H1 (cell line): ENCODE results near the gene LMNA. TPM values are rescaled to one million over a fixed set of nuclear protein-coding genes. Genes with fewer than 3 reads are reported as not detected.

Experiments
- BACH1 ChIP-seq: IDR thresholded peaks from 2 replicates; pipeline ENCODE4 v1.6.1; 2012; ENCODE audit warnings: low read length, improper control_type of control experiment
- BRCA1 ChIP-seq: IDR thresholded peaks from 2 replicates; pipeline ENCODE4 v1.6.1; 2012; ENCODE audit warnings: low read depth, low read length, improper control_type of control experiment
- CHD2 ChIP-seq: IDR thresholded peaks from 2 replicates; pipeline ENCODE4 v1.6.1; 2012; ENCODE audit warnings: low read length, improper control_type of control experiment
- EZH2 ChIP-seq: fragments of 200-600 bp; sonication (generic); IDR thresholded peaks from 2 replicates; pipeline ENCODE4 v1.7.1; 2012; ENCODE audit warnings: low read depth, mild to moderate bottlenecking, moderate library complexity, low read length, inconsistent platforms; ENCODE audit not compliant: severe bottlenecking
- HDAC2 ChIP-seq, 2 experiments: fragments of 300-600 bp in 1 of 2; sonication (generic) in 1 of 2; IDR thresholded peaks; 2 replicates each; pipeline ENCODE4 v1.6.1; 2011 to 2012; ENCODE audit warnings: low read depth in 2 of 2, low read length in 2 of 2, mild to moderate bottlenecking in 2 of 2, moderate library complexity in 2 of 2, borderline replicate concordance in 1 of 2, inconsistent platforms in 1 of 2
- HDAC6 ChIP-seq: IDR thresholded peaks from one replicate; pipeline ENCODE4 v1.7.1; 2012; ENCODE audit warnings: low read depth, mild to moderate bottlenecking, inconsistent platforms, low read length, moderate library complexity
- JUND ChIP-seq: IDR thresholded peaks from 2 replicates; pipeline ENCODE4 v1.6.1; 2011; ENCODE audit warnings: mild to moderate bottlenecking, improper control_type of control experiment, low read length
- POLR2A ChIP-seq, 2 experiments: IDR thresholded peaks; 1 replicate in 1 of 2; 2 replicates in 1 of 2; pipeline ENCODE4 v1.6.1; 2011; ENCODE audit warnings: low read depth in 2 of 2, low read length in 2 of 2, mild to moderate bottlenecking in 2 of 2; ENCODE audit errors: control extremely low read depth in 1 of 2
- POLR2AphosphoS5 ChIP-seq: IDR thresholded peaks from 2 replicates; pipeline ENCODE4 v1.6.1; 2011; ENCODE audit warnings: low read depth, low read length
- POU5F1 ChIP-seq: IDR thresholded peaks from 2 replicates; pipeline ENCODE4 v1.6.1; 2011; ENCODE audit warnings: low read depth, mild to moderate bottlenecking, low read length, moderate library complexity
- RBBP5 ChIP-seq: IDR thresholded peaks from 2 replicates; pipeline ENCODE4 v1.7.1; 2012; ENCODE audit warnings: low read depth, mild to moderate bottlenecking, inconsistent platforms, low read length, moderate library complexity, borderline replicate concordance
- RNF2 ChIP-seq: fragments of 200-900, 300-1000 bp; sonication (generic); IDR thresholded peaks from 2 replicates; pipeline ENCODE4 v1.7.1; 2016; ENCODE audit warnings: borderline replicate concordance, low read depth, mild to moderate bottlenecking, antibody characterized with exemption, low read length; ENCODE audit not compliant: poor library complexity, severe bottlenecking; ENCODE audit errors: missing control alignments
- RXRA ChIP-seq: IDR thresholded peaks from 2 replicates; pipeline ENCODE4 v1.6.1; 2011; ENCODE audit warnings: low read depth, mild to moderate bottlenecking, low read length, moderate library complexity; ENCODE audit not compliant: insufficient read depth
- SIN3A ChIP-seq, 2 experiments: IDR thresholded peaks in 1 of 2; conservative IDR thresholded peaks in 1 of 2; 2 replicates each; pipeline ENCODE4 v1.6.1; 2011 to 2012; ENCODE audit warnings: low read length in 2 of 2, improper control_type of control experiment in 1 of 2, low read depth in 1 of 2, mild to moderate bottlenecking in 1 of 2
- SIRT6 ChIP-seq: IDR thresholded peaks from one replicate; pipeline ENCODE4 v1.7.1; 2012; ENCODE audit warnings: low read length, inconsistent platforms
- TAF7 ChIP-seq: optimal IDR thresholded peaks from 2 replicates; pipeline ENCODE3; 2011; ENCODE audit warnings: low read depth, mild to moderate bottlenecking, inconsistent platforms, low read length, moderate library complexity, borderline replicate concordance
- TBP ChIP-seq: IDR thresholded peaks from 2 replicates; pipeline ENCODE4 v1.6.1; 2011; ENCODE audit warnings: low read depth, low read length, improper control_type of control experiment
- TCF12 ChIP-seq: IDR thresholded peaks from 2 replicates; pipeline ENCODE4 v1.6.1; 2011; ENCODE audit warnings: low read depth, mild to moderate bottlenecking, low read length
- ZNF274 ChIP-seq: IDR thresholded peaks from 2 replicates; pipeline ENCODE4 v1.7.0; 2012; ENCODE audit warnings: low read length, borderline replicate concordance; ENCODE audit errors: extremely low read depth
- polyA plus RNA-seq, 7 experiments: library from polyadenylated mRNA; depleted of rRNA in 3 of 7; stranded (reverse) in 5 of 7; unstranded in 2 of 7; fragments of >200 nt in 5 of 7; fragments of 200-250 nt in 2 of 7; gene quantifications; 1 replicate in 5 of 7; 2 replicates in 1 of 7; 4 replicates in 1 of 7; pipeline versions ENCODE4 v1.2.1 to v1.2.3, GENCODE V29; 2011 to 2013; ENCODE audit warnings: missing spikeins in 2 of 7, mixed read lengths in 2 of 7
- total RNA-seq: library from RNA; stranded (reverse); fragmentation: NEBNext Ultra II Directional; extraction: Animal tissue kit (Norgen Biotek cat#: 25700); gene quantifications from 2 replicates; pipeline ENCODE4 v1.2.1, GENCODE V29; 2021
- TF ChIP-seq, protein P1 (sequence below): IDR thresholded peaks from 2 replicates; pipeline ENCODE4 v1.6.1; 2012; ENCODE audit warnings: low read length, inconsistent platforms
- TF ChIP-seq, protein P2 (sequence below): IDR thresholded peaks from 2 replicates; pipeline ENCODE4 v1.6.1; 2011; ENCODE audit warnings: low read depth, mild to moderate bottlenecking, low read length; ENCODE audit not compliant: insufficient read depth

LMNA gene
- total and polyA plus RNA-seq, 2 of the 8 experiments (the other 6 are each of a cell fraction or from before 2014, with no cell fraction given): 25.8 to 46.8 TPM

DNA sequence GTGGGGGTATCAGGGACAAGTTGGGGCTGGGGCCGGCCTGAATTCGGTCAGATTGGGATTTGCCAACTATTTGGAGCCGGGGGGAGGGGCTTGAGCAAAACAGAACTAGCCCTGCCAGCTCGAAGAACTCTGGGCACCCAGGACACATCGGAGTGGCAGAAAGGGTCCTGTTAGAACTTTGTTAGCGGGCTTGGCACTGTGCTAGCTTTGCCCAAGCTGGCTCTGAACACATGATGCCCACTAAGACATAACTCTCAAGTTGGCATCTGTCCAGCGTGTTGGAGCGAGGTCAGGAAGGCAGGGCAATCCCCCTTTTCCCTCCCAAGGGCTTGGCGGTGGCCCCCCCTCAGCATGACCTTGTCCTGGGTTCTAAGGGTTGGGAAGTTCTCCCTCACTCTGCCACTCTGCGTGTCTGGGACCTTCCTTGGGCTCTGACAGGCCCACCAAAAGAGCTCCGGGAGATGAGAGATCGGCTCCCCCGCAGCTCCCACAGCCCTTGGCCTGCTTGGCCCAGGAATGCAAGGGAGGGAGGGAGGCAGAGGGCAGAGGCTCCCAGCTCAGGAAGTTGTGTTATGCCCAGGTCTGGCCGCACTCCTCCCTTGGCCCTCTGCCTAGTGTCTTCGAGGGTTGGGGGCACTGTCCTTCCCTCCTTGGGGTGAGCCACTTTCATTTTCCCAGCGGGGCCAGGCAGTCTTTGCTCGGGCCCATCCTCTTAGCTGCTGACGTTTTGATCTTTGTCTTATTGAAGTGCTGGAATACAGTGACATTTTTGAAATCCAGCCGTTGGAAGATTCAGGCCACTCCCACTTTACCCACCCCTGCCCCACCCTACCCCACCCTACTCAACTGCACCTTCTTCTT lies 1.2 kb downstream of the LMNA start (continued):
- TF ChIP-seq RBBP5 (no peak), HDAC2 (IDR thresholded peaks at IDR 0.05; ENCODE audit: borderline replicate concordance in 1 of 2, low read depth in 2 of 2, low read length in 2 of 2) (no peak), BRCA1 (no peak), EZH2 (no peak), TCF12 (no peak), CHD2 (no peak), POU5F1 (no peak), BACH1 (no peak), TAF7 (no peak), RNF2 (no peak), JUND (no peak), HDAC6 (no peak), SIN3A (conservative IDR thresholded peaks at IDR 0.05 in 1 of 2, IDR thresholded peaks at IDR 0.05 in 1 of 2; ENCODE audit: low read depth in 1 of 2, low read length in 2 of 2) (no peak), POLR2AphosphoS5 (peak; percentile 31; the same call in 1 of the 2 replicates), ZNF274 (no peak), TBP (0 out of 2 replicates have a peak, but pooled peaks have one; percentile 5), RXRA (no peak), SIRT6 (no peak), POLR2A (IDR thresholded peaks at IDR 0.05; ENCODE audit: control extremely low read depth in 1 of 2, low read depth in 2 of 2, low read length in 2 of 2) (peak in 1 of 2 experiments; percentile 46; a peak in 1 of 3 replicates)
- TF ChIP-seq, protein P1, sequence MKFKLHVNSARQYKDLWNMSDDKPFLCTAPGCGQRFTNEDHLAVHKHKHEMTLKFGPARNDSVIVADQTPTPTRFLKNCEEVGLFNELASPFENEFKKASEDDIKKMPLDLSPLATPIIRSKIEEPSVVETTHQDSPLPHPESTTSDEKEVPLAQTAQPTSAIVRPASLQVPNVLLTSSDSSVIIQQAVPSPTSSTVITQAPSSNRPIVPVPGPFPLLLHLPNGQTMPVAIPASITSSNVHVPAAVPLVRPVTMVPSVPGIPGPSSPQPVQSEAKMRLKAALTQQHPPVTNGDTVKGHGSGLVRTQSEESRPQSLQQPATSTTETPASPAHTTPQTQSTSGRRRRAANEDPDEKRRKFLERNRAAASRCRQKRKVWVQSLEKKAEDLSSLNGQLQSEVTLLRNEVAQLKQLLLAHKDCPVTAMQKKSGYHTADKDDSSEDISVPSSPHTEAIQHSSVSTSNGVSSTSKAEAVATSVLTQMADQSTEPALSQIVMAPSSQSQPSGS: no peak
- TF ChIP-seq, protein P2, sequence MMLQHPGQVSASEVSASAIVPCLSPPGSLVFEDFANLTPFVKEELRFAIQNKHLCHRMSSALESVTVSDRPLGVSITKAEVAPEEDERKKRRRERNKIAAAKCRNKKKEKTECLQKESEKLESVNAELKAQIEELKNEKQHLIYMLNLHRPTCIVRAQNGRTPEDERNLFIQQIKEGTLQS: no peak
